HG03097 (cell line): ENCODE results near the gene RYR1.
"Not testable (repeated sequence)": the region's sequence is repeated elsewhere in the genome, so short reads cannot be mapped to it uniquely, and the experiment has no call there.

Experiments used
- ATAC-seq: cut with Tn5 transposase; IDR thresholded peaks from one replicate; pipeline ENCODE4 v1.9.1; 2021; ENCODE audit not compliant: unreplicated experiment, low FRiP score

Gene RYR1

GRCh38 chr19:38488096-38488495 lies 54.6 kb downstream of the RYR1 start:
- no peak for ATAC-seq

DNA sequence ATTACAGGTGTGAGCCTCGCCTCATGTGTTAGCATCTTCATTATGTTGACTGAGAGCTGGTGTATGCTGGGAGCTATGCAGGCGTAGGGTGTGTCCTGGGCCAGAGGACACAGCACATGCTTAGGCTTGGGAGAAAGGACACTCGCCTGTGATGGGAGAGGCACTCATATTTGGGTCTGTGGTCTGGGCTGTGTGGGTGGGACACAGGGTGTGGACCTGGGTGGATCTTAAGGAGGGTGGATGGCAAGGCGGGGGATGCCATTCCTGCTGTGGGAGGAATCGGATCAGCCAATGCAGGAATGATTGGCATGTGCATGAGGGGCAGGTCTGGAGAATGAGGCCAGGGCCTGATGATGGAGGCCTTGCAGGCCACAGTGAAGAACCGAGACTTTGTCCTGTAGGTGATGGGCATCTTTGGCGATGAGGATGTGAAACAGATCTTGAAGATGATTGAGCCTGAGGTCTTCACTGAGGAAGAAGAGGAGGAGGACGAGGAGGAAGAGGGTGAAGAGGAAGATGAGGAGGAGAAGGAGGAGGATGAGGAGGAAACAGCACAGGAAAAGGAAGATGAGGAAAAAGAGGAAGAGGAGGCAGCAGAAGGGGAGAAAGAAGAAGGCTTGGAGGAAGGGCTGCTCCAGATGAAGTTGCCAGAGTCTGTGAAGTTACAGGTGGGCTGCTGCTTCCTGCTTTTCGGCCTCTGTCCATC lies 55.4 kb downstream of the RYR1 start:
- no peak for ATAC-seq

DNA sequence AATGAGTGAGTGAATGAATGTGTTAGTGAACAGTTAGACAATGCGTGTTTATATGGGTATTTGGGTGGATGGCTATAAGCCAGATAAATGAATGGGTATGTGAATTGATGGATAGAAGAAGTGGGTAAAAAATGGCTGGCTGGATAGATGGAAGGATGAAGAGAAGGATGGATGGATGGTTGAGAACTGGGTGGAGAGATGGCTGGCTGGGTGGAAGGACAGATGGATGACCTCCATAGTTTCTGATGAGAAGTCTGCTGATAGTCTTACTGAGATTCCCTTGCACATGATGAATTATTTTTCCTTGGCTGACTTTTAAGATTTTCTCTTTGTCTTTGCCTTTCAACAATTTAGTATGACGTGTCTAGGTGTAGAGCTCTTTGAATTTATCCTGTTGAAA lies 57.4 kb downstream of the RYR1 start:
- ATAC-seq: no peak

DNA sequence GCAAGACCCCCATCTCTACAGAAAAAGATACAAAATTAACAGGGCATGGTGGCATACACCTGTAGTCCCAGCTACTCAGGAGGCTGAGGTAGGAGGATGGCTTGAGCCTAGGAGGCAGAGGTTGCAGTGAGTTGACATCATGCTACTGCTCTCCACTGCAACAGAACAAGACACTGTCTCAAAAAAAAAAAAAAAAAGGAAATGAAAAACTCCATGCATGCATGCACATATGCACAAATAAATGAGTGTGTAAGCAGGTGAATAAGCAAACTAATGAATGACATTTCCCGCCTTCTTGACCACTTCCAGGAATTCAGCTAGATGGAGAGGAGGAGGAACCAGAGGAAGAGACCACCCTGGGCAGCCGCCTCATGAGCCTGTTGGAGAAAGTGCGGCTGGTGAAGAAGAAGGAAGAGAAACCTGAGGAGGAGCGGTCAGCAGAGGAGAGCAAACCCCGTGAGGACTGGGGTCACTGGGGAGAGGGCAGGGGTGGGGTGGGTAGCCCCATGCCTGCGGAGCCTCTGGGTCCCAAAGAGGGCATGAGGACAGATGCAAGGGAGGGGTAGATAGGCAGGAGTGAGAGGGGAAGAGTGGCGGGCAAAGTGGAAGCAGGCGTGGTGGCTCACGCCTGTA lies 58.8 kb downstream of the RYR1 start:
- ATAC-seq: no peak

- no peak for ATAC-seq
Measured at GRCh38 chr19:38494379-38494778, 60.9 kb downstream of the RYR1 start.

DNA sequence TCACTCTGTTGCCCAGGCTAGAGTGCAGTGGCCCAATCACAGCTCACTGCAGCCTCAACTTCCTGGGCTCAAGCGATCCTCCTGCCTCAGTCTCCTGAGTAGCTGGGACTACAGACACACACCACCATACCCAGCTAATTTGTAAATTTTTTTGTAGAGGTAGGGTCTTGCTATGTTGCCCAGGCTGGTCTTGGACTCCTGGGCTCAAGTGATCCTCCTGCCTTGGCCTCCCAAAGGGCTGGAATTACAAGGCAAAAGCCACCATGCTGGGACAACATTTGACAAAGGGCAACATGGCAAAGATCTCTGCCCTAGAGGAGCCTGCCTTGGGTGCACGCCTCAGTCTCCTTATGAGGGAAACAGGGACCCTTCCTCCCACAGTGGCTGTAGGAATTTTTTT lies 61.9 kb downstream of the RYR1 start:
- ATAC-seq: not testable (repeated sequence)

DNA sequence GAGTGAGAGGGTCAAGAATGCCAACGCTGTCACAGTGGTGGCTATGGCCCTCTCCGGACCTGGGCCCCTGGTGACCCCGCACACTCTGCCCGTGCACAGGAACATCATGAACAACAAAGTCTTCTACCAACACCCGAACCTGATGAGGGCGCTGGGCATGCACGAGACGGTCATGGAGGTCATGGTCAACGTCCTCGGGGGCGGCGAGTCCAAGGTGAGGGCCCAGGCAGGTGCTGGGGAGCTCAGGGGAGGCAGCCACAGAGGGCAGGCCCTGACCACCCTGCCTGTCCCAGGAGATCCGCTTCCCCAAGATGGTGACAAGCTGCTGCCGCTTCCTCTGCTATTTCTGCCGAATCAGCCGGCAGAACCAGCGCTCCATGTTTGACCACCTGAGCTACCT lies 62.6 kb downstream of the RYR1 start:
- no peak for ATAC-seq

DNA sequence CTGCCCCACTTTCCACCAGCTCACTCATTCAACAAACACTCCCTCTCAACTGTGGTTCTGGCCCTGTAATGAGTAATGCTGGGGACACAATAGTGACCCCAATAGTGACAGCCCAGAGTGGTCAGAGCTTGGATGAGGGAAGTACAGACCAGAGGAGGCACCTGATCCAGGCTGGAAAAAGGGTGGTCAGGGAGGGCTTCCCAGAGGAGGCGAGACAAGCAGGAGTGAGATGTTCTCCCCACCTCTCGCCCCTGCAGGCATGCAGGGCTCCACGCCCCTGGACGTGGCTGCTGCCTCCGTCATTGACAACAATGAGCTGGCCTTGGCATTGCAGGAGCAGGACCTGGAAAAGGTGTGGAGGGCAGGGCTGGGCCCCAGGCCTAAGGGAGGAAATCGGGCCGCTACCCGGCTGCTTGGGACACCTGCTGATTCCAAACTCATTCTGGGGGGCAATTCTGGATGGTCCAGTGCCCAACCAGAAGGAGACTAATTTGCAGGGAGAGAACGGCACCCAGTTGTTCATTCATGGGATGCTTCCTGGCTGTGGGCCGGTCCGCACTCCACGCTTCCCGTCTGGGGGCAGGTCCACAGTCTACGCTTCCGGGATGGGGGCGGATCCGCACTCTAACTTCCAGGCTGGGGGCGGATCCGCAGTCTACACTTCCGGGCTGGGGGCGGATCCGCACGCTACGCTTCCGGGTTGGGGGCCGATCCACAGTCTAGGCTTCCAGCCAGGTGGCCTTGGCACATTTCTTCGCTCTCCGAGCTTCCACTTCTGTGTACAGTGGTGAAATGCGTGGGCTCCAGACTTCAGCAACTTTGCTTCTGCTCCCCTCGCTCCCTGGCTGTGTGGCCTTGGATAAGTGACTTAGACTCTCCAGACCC lies 63.4 kb downstream of the RYR1 start:
- ATAC-seq: no peak

- no peak for ATAC-seq
Measured at GRCh38 chr19:38497907-38498306, 64.4 kb downstream of the RYR1 start.

DNA sequence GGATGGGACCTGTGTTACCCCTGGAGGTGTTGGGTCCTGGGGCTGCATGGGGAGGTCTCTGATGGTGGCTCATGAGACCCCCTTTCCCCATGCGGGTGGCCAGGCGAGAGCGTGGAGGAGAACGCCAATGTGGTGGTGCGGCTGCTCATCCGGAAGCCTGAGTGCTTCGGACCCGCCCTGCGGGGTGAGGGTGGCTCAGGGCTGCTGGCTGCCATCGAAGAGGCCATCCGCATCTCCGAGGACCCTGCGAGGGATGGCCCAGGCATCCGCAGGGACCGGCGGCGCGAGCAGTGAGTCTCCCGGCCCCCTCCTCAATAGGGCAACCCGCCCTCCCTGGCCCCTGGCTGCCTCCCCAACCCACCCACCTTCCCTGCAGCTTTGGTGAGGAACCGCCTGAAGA lies 66.0 kb downstream of the RYR1 start:
- ATAC-seq: no peak

DNA sequence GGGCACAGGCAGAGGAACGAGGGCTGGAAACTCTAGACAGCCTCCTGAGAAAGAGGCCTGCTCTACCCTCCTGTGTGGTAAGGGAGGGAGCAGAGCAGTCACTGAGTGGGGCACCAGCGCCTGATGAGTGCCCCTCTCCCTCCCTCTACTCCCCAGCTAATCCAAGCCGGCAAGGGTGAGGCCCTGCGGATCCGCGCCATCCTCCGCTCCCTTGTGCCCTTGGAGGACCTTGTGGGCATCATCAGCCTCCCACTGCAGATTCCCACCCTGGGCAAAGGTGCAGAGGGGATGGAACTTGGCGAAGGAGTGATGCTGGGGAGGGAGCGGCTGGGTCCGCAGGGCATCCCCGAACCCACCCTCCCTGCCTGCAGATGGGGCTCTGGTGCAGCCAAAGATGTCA lies 67.0 kb downstream of the RYR1 start:
- no peak for ATAC-seq

DNA sequence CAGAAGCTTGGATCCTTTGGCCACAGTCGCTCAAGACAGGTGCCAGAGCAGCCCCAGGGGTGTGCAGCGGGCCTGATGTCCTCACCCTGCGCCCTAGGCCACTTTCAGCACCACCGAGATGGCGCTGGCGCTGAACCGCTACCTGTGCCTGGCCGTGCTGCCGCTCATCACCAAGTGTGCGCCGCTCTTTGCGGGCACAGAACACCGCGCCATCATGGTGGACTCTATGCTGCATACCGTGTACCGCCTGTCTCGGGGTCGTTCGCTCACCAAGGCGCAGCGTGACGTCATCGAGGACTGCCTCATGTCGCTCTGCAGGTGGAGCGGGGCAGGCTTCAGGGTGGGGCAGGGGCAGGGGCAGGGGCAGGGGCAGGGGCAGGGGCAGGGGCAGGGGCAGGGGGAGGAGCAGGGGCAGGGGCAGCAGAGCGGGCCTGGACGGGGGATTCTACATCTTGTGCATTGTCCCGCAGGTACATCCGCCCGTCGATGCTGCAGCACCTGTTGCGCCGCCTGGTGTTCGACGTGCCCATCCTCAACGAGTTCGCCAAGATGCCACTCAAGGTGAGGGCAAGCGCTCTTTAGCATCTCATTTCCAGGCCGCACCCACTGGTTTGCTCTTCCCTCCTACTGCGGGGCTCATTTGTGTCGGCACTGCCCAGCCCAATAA lies 69.1 kb downstream of the RYR1 start:
- ATAC-seq: no peak

DNA sequence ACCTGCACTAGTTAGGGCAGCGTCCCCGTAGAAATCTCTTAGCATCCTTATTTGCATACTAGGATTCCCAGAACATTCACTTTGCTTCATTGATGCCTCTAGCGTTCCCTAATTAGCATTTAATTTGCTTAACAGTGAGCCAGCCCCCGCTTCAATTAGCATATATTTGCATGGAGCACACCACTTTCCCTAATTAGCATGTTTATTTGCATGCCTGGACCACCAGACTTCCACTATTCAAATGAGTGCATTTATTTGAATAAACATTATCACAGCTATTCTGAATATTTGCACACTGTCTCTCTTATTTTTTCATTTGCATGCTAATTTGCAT lies 69.6 kb downstream of the RYR1 start:
- ATAC-seq: no peak

DNA sequence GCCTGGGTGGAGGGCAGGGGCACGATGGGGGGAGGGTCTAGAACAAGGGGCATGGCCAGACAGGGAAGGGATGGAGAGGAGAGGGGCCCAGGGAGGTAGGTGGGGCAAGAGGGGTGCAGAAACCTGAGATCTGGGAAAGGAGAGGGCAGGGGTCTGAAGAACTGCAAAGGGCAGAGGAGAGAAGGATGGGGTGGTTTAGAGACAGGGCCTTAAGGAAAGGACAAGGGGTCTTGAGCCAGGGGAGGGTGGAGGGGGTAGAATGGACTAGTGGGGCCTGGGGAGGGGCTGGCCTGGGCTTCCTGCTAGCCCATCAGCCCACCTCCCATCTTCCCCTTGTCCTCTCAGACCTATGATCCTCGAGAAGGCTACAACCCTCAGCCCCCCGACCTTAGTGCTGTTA lies 72.5 kb downstream of the RYR1 start:
- no peak for ATAC-seq

- ATAC-seq: no peak
Measured at GRCh38 chr19:38506375-38506722, 72.9 kb downstream of the RYR1 start.

DNA sequence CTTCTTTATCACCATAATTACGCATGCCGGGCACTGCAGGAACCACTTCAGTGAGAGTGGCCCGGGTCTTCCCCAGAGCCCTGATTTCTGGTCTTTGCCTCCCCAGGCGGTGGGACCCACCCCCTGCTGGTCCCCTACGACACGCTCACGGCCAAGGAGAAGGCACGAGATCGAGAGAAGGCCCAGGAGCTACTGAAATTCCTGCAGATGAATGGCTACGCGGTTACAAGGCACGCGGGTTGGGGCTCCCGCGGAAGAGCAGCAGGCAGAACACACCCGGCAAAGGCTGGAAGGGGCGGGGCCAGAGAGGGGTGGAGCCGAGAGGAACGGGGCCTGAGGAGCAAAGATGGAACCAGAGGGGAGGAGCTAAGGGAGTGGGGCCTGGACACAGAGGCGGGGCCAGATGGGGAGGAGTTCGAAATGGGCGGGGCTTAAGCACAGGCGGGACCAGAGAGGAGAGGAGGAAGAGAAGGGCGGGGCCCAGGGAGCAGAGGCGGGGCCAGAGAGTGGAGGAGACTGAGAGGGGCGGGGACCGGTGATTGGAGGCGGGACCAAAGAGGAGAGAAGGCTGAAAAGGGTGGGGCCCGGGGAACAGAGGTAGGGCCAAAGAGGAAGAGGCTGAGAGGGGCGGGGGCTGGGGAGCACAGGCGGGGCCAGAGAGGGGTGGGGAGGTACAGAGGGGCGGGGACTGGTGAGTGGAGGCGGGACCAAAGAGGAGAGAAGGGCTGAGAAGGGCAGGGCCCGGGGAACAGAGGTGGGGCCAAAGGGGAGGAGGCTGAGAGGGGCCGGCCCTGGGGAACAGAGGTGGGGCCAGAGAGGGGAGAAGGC lies 73.4 kb downstream of the RYR1 start:
- no peak for ATAC-seq

DNA sequence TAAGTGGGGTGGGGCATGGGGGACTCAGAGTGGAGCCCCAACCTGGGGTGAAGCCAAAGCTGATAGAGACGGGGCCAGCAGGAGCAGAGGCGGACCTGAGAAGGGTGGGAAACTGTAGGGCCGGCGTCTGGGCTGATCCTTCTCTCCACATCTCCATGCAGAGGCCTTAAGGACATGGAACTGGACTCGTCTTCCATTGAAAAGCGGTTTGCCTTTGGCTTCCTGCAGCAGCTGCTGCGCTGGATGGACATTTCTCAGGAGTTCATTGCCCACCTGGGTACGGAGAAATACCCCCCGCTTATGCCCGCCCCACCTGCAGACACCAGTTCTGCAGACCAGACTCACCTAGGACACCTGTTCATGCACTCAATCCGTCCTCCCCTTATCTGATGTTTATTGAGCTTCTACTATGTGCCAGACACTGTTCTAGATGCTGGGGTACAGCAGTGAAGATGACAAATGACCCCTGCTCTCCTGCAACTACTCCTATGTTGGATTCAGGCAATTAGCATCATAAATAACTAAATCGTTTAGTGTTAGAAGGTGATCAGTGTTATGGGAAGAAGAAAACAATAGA lies 74.1 kb downstream of the RYR1 start:
- no peak for ATAC-seq

DNA sequence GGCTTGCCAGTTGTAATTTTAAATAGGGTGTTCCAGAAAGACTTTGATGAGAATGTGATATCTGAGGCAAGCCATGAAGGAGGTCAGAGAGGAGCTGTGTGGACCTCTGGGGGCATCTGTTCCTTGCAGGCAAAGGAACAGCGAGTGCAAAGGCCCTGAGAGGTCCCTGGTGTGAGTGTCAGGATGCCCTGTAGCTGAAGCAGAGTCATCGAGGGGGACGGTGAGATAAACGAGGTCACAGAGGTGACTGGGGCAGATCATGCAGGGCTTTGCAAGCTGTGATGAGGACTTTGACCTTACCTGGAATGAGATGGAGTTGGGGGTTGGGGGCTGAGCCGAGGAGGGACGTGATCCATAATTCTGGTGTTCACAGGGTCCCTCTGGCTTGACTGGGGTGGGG lies 75.0 kb downstream of the RYR1 start:
- no peak for ATAC-seq

DNA sequence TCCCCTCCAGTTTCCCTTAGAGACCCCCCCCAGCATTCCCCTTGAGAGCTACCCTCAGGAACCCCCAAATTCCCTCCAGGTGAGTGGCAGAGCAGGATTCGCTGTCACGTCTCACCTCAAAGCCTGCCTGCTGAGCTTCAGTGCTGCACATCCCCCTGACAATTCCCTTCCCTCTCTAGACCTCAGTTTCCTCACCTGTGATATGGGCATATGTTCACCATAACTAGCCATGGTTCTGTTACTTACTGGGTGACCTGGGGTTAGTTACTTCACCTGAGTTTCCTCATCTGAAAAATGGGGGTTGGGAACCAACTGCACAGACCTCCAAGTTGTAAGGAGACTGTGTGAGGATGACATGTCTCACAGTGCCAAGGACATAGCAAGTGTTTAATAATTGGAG lies 75.5 kb downstream of the RYR1 start:
- ATAC-seq: no peak

- no peak for ATAC-seq
Measured at GRCh38 chr19:38511074-38511708, 77.7 kb downstream of the RYR1 start.
